ENCODE results near the gene ZNF366. TPM values are rescaled to one million over a fixed set of nuclear protein-coding genes. Genes with fewer than 3 reads are reported as not detected.

The ZNF366 gene
- total RNA-seq, 1 experiment from 2014 or later = not detected

GRCh38 chr5:72512593-72512860 lies 5.3 kb upstream of the ZNF366 start (continued):
- TF ChIP-seq ZBTB33 (IDR thresholded peaks at IDR 0.05; ENCODE audit: extremely low read depth, insufficient replicate concordance, low read length) (no peak), ZNF274 (IDR thresholded peaks at IDR 0.05; ENCODE audit: low read depth, low read length) (no peak), FOSL1 (IDR thresholded peaks at IDR 0.05; ENCODE audit: low read depth) (no peak), ZFX (IDR thresholded peaks at IDR 0.05) (no peak)

- Histone ChIP-seq H3K9me3 (ENCODE audit: control insufficient read depth in 1 of 2, insufficient read depth in 1 of 2, low read depth in 1 of 2, low read length in 2 of 2) (no peaks in the 10 kb centered on the region), H4K20me1 (ENCODE audit: insufficient read depth) (no peaks in the 10 kb centered on the region), H3K4me3 (replicated peaks in 1 of 2; ENCODE audit: low read depth in 1 of 2, low read length in 2 of 2) (no peak overlapping the region), H3K9ac (ENCODE audit: low read length) (no peak overlapping the region), H3K9me2 (ENCODE audit: insufficient read depth) (no peaks in the 10 kb centered on the region), H3K27me3 (ENCODE audit: insufficient read depth, low read length) (no peaks in the 10 kb centered on the region), H3K27ac (ENCODE audit: low read depth, low read length) (no peak overlapping the region), H2AFZ (ENCODE audit: low read depth, low read length, poor library complexity, severe bottlenecking) (no peak overlapping the region), H3K79me2 (ENCODE audit: insufficient read depth, low read length) (no peaks in the 10 kb centered on the region), H3K4me1 (ENCODE audit: control insufficient read depth in 1 of 2, insufficient read depth in 2 of 2, low read length in 2 of 2) (no peaks in the 10 kb centered on the region), H3K36me3 (ENCODE audit: control insufficient read depth in 1 of 2, insufficient read depth in 2 of 2, low read length in 2 of 2) (no peaks in the 10 kb centered on the region), H3K4me2 (ENCODE audit: low read length) (no peak overlapping the region)
- no TSS peak for BruUV-seq (replicated peaks)
- POLR2A ChIA-PET = no interaction called here
- TF ChIP-seq MAX (IDR thresholded peaks at IDR 0.05) (no peak), CEBPB (IDR thresholded peaks at IDR 0.05; ENCODE audit: low read depth) (no peak), POLR2AphosphoS5 (IDR thresholded peaks at IDR 0.05; ENCODE audit: low read depth, low read length) (no peak), TCF7L2 (IDR thresholded peaks at IDR 0.05; ENCODE audit: borderline replicate concordance, extremely low read depth, insufficient read depth, insufficient read length) (no peak), FOSL1 (IDR thresholded peaks at IDR 0.05; ENCODE audit: low read depth) (no peak), EZH2 (IDR thresholded peaks at IDR 0.05) (no peak), POLR2A (IDR thresholded peaks at IDR 0.05; ENCODE audit: borderline replicate concordance, extremely low read depth, insufficient read depth, insufficient read length) (no peak), ZNF274 (IDR thresholded peaks at IDR 0.05; ENCODE audit: low read depth, low read length) (no peak), REST (IDR thresholded peaks at IDR 0.05; ENCODE audit: low read depth) (no peak)
- ATAC-seq = no peak
- RAD21 ChIA-PET (ENCODE audit: low non-redundant PET in 1 of 2, low total read pairs in 2 of 2, uncharacterized antibody in 2 of 2, unreplicated experiment in 2 of 2) = no interaction called here
- no peak for DNase-seq (ENCODE audit: low read depth, low spot score)
- CTCF ChIA-PET = no interaction called here
- intact Hi-C loops (cut with micrococcal nuclease) = no loop called here
Observed at GRCh38 chr5:72511774-72512592, 4.8 kb upstream of the ZNF366 start.
